SK-N-SH treated with all-trans-retinoic acid at 6 μM for 48 hours (cell line): ENCODE results near the gene CRADD.

ENCODE experiments used
- ATAC-seq: fragments of 200-7000 bp; cut with Tn5 transposase; 3 replicates; pipeline ENCODE4 v1.9.1; 2020; ENCODE audit warnings: mild to moderate bottlenecking, moderate library complexity
- ARNTL ChIP-seq: fragments of 450-650 bp; formaldehyde crosslinking; IDR thresholded peaks from 2 replicates; pipeline ENCODE4 v1.5.0; 2020; ENCODE audit warnings: low read depth, mild to moderate bottlenecking, moderate library complexity, borderline replicate concordance
- BACH2 ChIP-seq: fragments of 250-450 bp; sonication (Bioruptor Pico); IDR thresholded peaks from 2 replicates; pipeline ENCODE4 v1.9.0; 2021; ENCODE audit warnings: mild to moderate bottlenecking, borderline replicate concordance
- CREB5 ChIP-seq: fragments of 250-450 bp; sonication (Bioruptor Pico); IDR thresholded peaks from 2 replicates; pipeline ENCODE4 v1.5.1; 2020; ENCODE audit warnings: low read depth, mild to moderate bottlenecking, moderate library complexity
- CSDC2 ChIP-seq: fragments of 250-450 bp; sonication (Bioruptor Pico); IDR thresholded peaks from 2 replicates; pipeline ENCODE4 v1.5.0; 2020; ENCODE audit warnings: mild to moderate bottlenecking, moderate library complexity
- CSRNP3 ChIP-seq: fragments of 250-450 bp; sonication (Bioruptor Pico); IDR thresholded peaks from 2 replicates; pipeline ENCODE4 v1.5.1; 2021; ENCODE audit warnings: mild to moderate bottlenecking, moderate library complexity
- ESRRG ChIP-seq: fragments of 250-450 bp; sonication (Bioruptor Pico); IDR thresholded peaks from 2 replicates; pipeline ENCODE4 v1.6.1; 2021; ENCODE audit warnings: mild to moderate bottlenecking
- GLIS3 ChIP-seq: fragments of 250-450 bp; sonication (Bioruptor Pico); IDR thresholded peaks from 2 replicates; pipeline ENCODE4 v1.5.0; 2020; ENCODE audit warnings: mild to moderate bottlenecking, moderate library complexity
- ISL1 ChIP-seq: fragments of 250-450 bp; sonication (Bioruptor Pico); IDR thresholded peaks from 2 replicates; pipeline ENCODE4 v2.1.2; 2022; ENCODE audit warnings: mild to moderate bottlenecking, moderate library complexity
- OSR1 ChIP-seq: fragments of 250-450 bp; sonication (Bioruptor Pico); IDR thresholded peaks from 2 replicates; pipeline ENCODE4 v1.8.0; 2022; ENCODE audit warnings: moderate library complexity, mild to moderate bottlenecking, inconsistent platforms
- PPARA ChIP-seq: fragments of 250-450 bp; sonication (Bioruptor Pico); IDR thresholded peaks from 2 replicates; pipeline ENCODE4 v1.5.0; 2020; ENCODE audit warnings: mild to moderate bottlenecking, borderline replicate concordance
- SNAI2 ChIP-seq: fragments of 250-450 bp; sonication (Bioruptor Pico); IDR thresholded peaks from 2 replicates; pipeline ENCODE4 v1.5.0; 2020; ENCODE audit warnings: mild to moderate bottlenecking, moderate library complexity
- TCF4 ChIP-seq: fragments of 250-450 bp; sonication (Bioruptor Pico); IDR thresholded peaks from 2 replicates; pipeline ENCODE4 v1.8.0; 2021; ENCODE audit warnings: mild to moderate bottlenecking, moderate library complexity, borderline replicate concordance
- TOX ChIP-seq: fragments of 250-450 bp; sonication (Bioruptor Pico); IDR thresholded peaks from 2 replicates; pipeline ENCODE4 v1.8.0; 2021; ENCODE audit warnings: mild to moderate bottlenecking, moderate library complexity, borderline replicate concordance
- TSHZ2 ChIP-seq: fragments of 250-450 bp; sonication (Bioruptor Pico); IDR thresholded peaks from 2 replicates; pipeline ENCODE4 v1.5.0; 2020; ENCODE audit warnings: mild to moderate bottlenecking, moderate library complexity
- ZC3H10 ChIP-seq: fragments of 250-450 bp; sonication (Bioruptor Pico); IDR thresholded peaks from 2 replicates; pipeline ENCODE4 v1.5.1; 2021; ENCODE audit warnings: mild to moderate bottlenecking, moderate library complexity
- ZFP3 ChIP-seq: fragments of 250-450 bp; sonication (Bioruptor Pico); IDR thresholded peaks from 2 replicates; pipeline ENCODE4 v1.5.0; 2020; ENCODE audit warnings: mild to moderate bottlenecking, moderate library complexity
- ZFP30 ChIP-seq: fragments of 450-650 bp; formaldehyde crosslinking; IDR thresholded peaks from 2 replicates; pipeline ENCODE4 v1.5.0; 2022; ENCODE audit warnings: mild to moderate bottlenecking, moderate library complexity
- ZNF565 ChIP-seq: fragments of 450-650 bp; formaldehyde crosslinking; conservative IDR thresholded peaks from 2 replicates; pipeline ENCODE4 v1.5.0; 2020; ENCODE audit warnings: low read depth, mild to moderate bottlenecking, moderate library complexity
- ZNF70 ChIP-seq: fragments of 450-650 bp; formaldehyde crosslinking; IDR thresholded peaks from 2 replicates; pipeline ENCODE4 v1.5.0; 2020; ENCODE audit warnings: mild to moderate bottlenecking, moderate library complexity
- ZNF8 ChIP-seq: fragments of 450-650 bp; formaldehyde crosslinking; IDR thresholded peaks from 2 replicates; pipeline ENCODE4 v1.5.0; 2020; ENCODE audit warnings: mild to moderate bottlenecking, moderate library complexity
- TF ChIP-seq, protein P1 (sequence below): fragments of 250-450 bp; sonication (Bioruptor Pico); IDR thresholded peaks from 2 replicates; pipeline ENCODE4 v1.8.0; 2021; ENCODE audit warnings: low read depth, mild to moderate bottlenecking, moderate library complexity, borderline replicate concordance
- TF ChIP-seq, protein P2 (sequence below): fragments of 250-450 bp; sonication (Bioruptor Pico); IDR thresholded peaks from 2 replicates; pipeline ENCODE4 v1.8.0; 2020; ENCODE audit warnings: mild to moderate bottlenecking, moderate library complexity, borderline replicate concordance

The CRADD gene

DNA sequence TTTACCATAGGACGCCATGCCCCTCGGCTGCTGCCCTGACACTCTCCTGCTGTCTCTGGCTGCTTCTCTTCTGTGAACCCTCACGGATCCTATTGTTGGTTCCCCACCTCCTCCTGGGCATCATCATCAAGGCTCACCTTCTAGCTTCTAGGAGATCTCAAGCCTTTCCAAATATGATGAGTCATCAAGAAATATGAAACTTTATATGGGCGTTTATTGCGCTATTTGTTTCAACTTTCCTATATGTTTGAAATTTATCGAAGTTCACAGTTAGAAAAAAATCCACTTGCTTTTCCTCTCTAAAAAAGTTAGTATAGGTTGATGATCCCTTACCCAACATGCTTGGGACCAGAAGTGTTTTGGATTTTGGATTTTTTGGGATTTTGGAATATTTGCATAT lies 2.8 kb upstream of the CRADD start:
- no peak for TF ChIP-seq TOX
- TF ChIP-seq, protein P1, sequence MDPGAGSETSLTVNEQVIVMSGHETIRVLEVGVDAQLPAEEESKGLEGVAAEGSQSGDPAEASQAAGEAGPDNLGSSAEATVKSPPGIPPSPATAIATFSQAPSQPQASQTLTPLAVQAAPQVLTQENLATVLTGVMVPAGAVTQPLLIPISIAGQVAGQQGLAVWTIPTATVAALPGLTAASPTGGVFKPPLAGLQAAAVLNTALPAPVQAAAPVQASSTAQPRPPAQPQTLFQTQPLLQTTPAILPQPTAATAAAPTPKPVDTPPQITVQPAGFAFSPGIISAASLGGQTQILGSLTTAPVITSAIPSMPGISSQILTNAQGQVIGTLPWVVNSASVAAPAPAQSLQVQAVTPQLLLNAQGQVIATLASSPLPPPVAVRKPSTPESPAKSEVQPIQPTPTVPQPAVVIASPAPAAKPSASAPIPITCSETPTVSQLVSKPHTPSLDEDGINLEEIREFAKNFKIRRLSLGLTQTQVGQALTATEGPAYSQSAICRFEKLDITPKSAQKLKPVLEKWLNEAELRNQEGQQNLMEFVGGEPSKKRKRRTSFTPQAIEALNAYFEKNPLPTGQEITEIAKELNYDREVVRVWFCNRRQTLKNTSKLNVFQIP = no peak
- TF ChIP-seq ESRRG (CRISPR knock-in tag) = no peak
- no peak for TF ChIP-seq CSRNP3
- TF ChIP-seq PPARA (CRISPR knock-in tag) = no peak
- TF ChIP-seq GLIS3 (CRISPR knock-in tag) = no peak
- no peak for TF ChIP-seq TSHZ2 (CRISPR knock-in tag)
- TF ChIP-seq, protein P2, sequence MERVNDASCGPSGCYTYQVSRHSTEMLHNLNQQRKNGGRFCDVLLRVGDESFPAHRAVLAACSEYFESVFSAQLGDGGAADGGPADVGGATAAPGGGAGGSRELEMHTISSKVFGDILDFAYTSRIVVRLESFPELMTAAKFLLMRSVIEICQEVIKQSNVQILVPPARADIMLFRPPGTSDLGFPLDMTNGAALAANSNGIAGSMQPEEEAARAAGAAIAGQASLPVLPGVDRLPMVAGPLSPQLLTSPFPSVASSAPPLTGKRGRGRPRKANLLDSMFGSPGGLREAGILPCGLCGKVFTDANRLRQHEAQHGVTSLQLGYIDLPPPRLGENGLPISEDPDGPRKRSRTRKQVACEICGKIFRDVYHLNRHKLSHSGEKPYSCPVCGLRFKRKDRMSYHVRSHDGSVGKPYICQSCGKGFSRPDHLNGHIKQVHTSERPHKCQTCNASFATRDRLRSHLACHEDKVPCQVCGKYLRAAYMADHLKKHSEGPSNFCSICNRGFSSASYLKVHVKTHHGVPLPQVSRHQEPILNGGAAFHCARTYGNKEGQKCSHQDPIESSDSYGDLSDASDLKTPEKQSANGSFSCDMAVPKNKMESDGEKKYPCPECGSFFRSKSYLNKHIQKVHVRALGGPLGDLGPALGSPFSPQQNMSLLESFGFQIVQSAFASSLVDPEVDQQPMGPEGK (CRISPR knock-in tag) = no peak
- no peak for TF ChIP-seq TCF4 (CRISPR knock-in tag)
- TF ChIP-seq ZNF565 (CRISPR knock-in tag) = no peak
- TF ChIP-seq ZNF70 (CRISPR knock-in tag) = no peak
- TF ChIP-seq SNAI2 (CRISPR knock-in tag) = no peak
- no peak for TF ChIP-seq CSDC2 (CRISPR knock-in tag)
- no peak for TF ChIP-seq ZFP3 (CRISPR knock-in tag)
- no peak for TF ChIP-seq ARNTL (CRISPR knock-in tag)
- no peak for TF ChIP-seq ISL1 (CRISPR knock-in tag)
- TF ChIP-seq BACH2 (CRISPR knock-in tag) = no peak
- no peak for TF ChIP-seq ZNF8
- no peak for TF ChIP-seq OSR1 (CRISPR knock-in tag)
- ATAC-seq = no peak

DNA sequence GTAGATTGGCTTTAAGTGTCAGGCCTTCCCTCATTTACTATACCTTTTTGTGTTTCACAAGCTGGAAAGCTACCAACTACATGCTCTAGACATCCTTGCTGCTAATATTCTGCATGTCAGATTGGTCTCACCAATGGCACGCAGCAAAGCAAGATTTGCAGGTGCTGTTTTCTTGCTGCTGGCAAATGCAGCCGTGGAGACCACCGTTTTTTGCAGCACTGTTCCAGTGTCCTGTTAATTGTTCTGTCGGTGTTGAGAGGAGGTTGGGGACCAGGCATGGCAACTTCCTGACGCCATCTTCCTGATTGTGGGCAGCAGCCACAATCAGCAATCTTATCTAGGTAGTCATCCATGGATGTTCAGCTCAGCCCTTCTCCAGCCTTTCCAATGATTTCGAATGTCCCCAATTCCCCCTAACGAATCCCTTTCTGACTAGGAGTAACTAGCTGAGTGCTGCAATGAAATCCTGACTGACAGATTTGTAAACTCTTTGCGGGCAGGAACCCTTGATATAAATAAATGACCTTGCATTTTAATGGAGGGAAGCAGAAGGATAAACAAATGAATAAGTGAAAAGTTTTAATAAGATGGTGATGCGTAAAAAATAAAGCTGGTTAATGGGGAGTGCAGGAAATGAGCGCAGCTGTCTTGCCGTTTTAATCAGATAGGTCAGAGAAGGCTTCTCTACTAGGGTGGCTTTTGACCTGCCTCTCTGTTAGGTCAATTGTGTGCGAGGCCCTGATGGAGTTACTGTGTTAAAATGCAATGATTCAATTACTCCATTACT lies 574 bp upstream of the CRADD start:
- ATAC-seq = peak; percentile 13; the same call in 2 of the 3 replicates
- TF ChIP-seq TSHZ2 (CRISPR knock-in tag) (no peak), TCF4 (CRISPR knock-in tag) (no peak), OSR1 (CRISPR knock-in tag) (no peak), CSRNP3 (no peak), ARNTL (CRISPR knock-in tag) (no peak), CSDC2 (CRISPR knock-in tag) (no peak), PPARA (CRISPR knock-in tag) (no peak), ZFP30 (CRISPR knock-in tag) (no peak), ZNF8 (no peak), ESRRG (CRISPR knock-in tag) (no peak), CREB5 (CRISPR knock-in tag) (no peak), ZNF70 (CRISPR knock-in tag) (no peak), GLIS3 (CRISPR knock-in tag) (no peak), ZC3H10 (CRISPR knock-in tag) (no peak)
- TF ChIP-seq, protein P2 (CRISPR knock-in tag) = no peak
